Breast epithelium (tissue), 4 donors: ENCODE measurements around the gene SYCN. TPM values are rescaled to one million over a fixed set of nuclear protein-coding genes. Genes with fewer than 3 reads are reported as not detected.

Experiments used
- DNase-seq, 2 donors: peaks; one replicate each; pipeline ENCODE4 v3.0.0-alpha.2; 2019; ENCODE audit warnings: low spot score in 2 of 2
- H3K27ac ChIP-seq, 2 donors: fragments of 200-600 bp; sonication (generic) in 1 of 2; one replicate each; pipeline ENCODE4 v1.5.1; 2016 to 2019; ENCODE audit warnings: mild to moderate bottlenecking in 1 of 2
- H3K27me3 ChIP-seq, 2 donors: fragments of 200-600 bp; sonication (generic) in 1 of 2; one replicate each; pipeline versions ENCODE4 v1.5.1 to v1.6.0; 2017 to 2019; ENCODE audit warnings: control low read depth in 1 of 2, mild to moderate bottlenecking in 1 of 2
- H3K36me3 ChIP-seq: fragments of 200-600 bp; one replicate; pipeline ENCODE4 v1.5.1; 2019
- H3K4me1 ChIP-seq, 2 donors: fragments of 200-600 bp; sonication (generic); one replicate each; pipeline ENCODE4 v1.5.1; 2016 to 2019; ENCODE audit warnings: control low read depth in 1 of 2
- H3K4me3 ChIP-seq, 3 donors: fragments of 200-600 bp; sonication (generic); 1 replicate in 2 of 3; 2 replicates in 1 of 3; pipeline ENCODE4 v1.5.1; 2016 to 2019; ENCODE audit warnings: mild to moderate bottlenecking in 3 of 3, moderate library complexity in 2 of 3
- H3K9me3 ChIP-seq, 2 donors: fragments of 200-600 bp; sonication (generic) in 1 of 2; one replicate each; pipeline ENCODE4 v1.5.1; 2016 to 2019; ENCODE audit warnings: control low read depth in 1 of 2
- POLR2A ChIP-seq: fragments of 450-650 bp; IDR thresholded peaks from one replicate; pipeline ENCODE4 v1.6.1; 2016; ENCODE audit warnings: antibody characterized with exemption, mild to moderate bottlenecking, moderate library complexity
- POLR2AphosphoS5 ChIP-seq, 3 donors: sonication (generic); formaldehyde crosslinking; IDR thresholded peaks; one replicate each; pipeline ENCODE4 v1.6.1; 2017; ENCODE audit warnings: antibody characterized with exemption in 3 of 3
- intact Hi-C: fragments of 100-400 bp; cut with DNase I; formaldehyde crosslinking; loops from one replicate; pipeline ENCODE4 v1.15.1; 2023; ENCODE audit warnings: low total_unique reads
- total RNA-seq, 3 donors: library from RNA; depleted of rRNA; stranded (reverse); fragments of >200 nt; gene quantifications; one replicate each; pipeline ENCODE4 v1.1.0, GENCODE V29; 2016
- TF ChIP-seq, protein P1 (sequence below), 3 donors: fragments of 450-650 bp; IDR thresholded peaks; one replicate each; pipeline ENCODE4 v1.5.1; 2016 to 2017; ENCODE audit warnings: antibody characterized with exemption in 3 of 3, mild to moderate bottlenecking in 3 of 3, moderate library complexity in 3 of 3

The SYCN gene
- total RNA-seq, 3 donors from 2014 or later, result not detected

DNA sequence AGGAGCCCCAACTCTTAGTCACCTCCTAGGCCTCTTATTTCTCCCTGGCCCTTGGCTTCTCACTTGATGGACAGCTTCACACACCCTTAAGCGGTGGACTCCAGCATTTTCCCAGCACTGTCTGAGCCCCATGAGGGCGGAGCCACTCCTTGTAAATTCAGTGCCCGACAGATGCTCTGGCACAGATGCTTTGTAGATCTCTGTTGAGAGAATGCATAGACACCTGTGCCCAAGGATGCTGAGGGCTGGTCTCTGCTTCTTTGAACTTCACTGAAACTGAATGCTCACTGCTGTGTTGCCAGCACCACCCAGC, 3.3 kb downstream of the SYCN start:
- Histone ChIP-seq H3K36me3 (no peaks in the 10 kb centered on the region), H3K27ac (no peak overlapping the region), H3K4me3 (no peak overlapping the region), H3K4me1 (no peaks in the 10 kb centered on the region), H3K27me3 (peaks cover 0 to 74% of the 10 kb centered on the region in 2 donors), H3K9me3 (no peaks in the 10 kb centered on the region)
- intact Hi-C loops, result no loop called here
- TF ChIP-seq, protein P1, sequence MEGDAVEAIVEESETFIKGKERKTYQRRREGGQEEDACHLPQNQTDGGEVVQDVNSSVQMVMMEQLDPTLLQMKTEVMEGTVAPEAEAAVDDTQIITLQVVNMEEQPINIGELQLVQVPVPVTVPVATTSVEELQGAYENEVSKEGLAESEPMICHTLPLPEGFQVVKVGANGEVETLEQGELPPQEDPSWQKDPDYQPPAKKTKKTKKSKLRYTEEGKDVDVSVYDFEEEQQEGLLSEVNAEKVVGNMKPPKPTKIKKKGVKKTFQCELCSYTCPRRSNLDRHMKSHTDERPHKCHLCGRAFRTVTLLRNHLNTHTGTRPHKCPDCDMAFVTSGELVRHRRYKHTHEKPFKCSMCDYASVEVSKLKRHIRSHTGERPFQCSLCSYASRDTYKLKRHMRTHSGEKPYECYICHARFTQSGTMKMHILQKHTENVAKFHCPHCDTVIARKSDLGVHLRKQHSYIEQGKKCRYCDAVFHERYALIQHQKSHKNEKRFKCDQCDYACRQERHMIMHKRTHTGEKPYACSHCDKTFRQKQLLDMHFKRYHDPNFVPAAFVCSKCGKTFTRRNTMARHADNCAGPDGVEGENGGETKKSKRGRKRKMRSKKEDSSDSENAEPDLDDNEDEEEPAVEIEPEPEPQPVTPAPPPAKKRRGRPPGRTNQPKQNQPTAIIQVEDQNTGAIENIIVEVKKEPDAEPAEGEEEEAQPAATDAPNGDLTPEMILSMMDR (IDR thresholded peaks at IDR 0.05), result no peak
- no peak for TF ChIP-seq POLR2A
- TF ChIP-seq POLR2AphosphoS5 (IDR thresholded peaks at IDR 0.05), result no peak
- no peak for DNase-seq

DNA sequence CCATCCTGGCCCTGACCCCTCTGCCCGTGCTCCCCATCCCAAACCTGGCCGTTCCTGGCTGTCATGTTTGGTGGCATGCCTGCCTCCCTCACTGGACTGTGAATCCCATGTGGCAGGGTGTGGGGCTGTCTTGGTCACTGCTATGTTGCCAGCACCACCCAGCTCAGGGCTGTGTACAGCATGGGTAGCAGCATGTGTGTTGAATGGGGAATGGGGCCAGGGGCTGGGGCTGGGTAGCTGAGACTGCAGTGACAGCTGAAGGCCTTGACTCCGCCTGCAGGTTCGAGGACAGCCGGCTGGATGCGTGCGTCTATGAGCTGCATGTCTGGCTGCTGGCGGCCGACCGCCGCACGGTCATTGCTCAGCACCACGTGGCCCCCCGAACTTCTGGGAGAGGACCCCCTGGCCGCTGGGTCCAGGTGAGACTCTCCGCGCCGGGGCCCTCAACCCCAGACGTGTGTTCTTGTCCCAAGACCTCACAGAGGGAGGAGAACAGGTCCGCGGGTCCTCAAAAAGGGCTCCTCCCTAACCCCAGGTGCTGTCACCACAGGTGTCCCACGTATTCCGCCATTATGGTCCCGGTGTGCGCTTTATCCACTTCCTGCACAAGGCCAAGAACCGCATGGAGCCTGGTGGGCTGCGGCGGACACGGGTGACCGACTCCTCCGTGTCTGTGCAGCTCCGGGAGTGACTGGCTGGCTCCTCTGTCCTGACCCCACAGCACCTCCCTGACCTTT, 3.8 kb downstream of the SYCN start:
- no peak for DNase-seq
- no peaks in the 10 kb centered on the region for H3K9me3 ChIP-seq
- intact Hi-C loops, result no loop called here
- no peaks in the 10 kb centered on the region for H3K4me1 ChIP-seq
- no peak overlapping the region for H3K27ac ChIP-seq
- no peak for TF ChIP-seq POLR2A
- TF ChIP-seq, protein P1 (IDR thresholded peaks at IDR 0.05), result no peak
- no peak for TF ChIP-seq POLR2AphosphoS5 (IDR thresholded peaks at IDR 0.05)
- no peak overlapping the region for H3K4me3 ChIP-seq
- no peaks in the 10 kb centered on the region for H3K36me3 ChIP-seq
- H3K27me3 ChIP-seq, result peaks cover 0 to 74% of the 10 kb centered on the region in 2 donors

DNA sequence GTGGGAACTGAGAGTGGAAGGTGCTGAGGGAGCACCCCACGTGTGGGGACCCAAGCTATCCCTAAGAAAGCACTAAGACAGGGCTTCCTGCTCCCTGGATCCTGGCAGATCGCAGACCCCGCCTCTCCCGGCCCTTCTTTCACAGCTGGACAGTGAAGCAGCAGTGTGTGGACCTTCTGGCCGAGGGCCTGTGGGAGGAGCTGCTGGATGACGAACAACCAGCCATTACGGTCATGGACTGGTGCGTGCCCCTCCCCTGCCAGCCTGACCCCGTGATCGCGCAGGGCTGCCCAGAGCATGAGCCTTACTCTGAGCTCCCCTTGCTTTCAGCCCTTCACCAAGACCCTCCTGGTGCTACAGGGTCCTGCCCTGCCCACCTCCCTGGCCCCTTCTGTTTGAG, 5.0 kb downstream of the SYCN start:
- Histone ChIP-seq H3K9me3 (no peaks in the 10 kb centered on the region), H3K36me3 (no peaks in the 10 kb centered on the region), H3K27ac (no peak overlapping the region), H3K27me3 (peaks cover 0 to 65% of the 10 kb centered on the region in 2 donors), H3K4me1 (no peaks in the 10 kb centered on the region), H3K4me3 (no peak overlapping the region)
- TF ChIP-seq POLR2A (no peak), POLR2AphosphoS5 (IDR thresholded peaks at IDR 0.05) (no peak)
- TF ChIP-seq, protein P1 (IDR thresholded peaks at IDR 0.05), result no peak
- intact Hi-C loops, result no loop called here
- DNase-seq, result no peak

DNA sequence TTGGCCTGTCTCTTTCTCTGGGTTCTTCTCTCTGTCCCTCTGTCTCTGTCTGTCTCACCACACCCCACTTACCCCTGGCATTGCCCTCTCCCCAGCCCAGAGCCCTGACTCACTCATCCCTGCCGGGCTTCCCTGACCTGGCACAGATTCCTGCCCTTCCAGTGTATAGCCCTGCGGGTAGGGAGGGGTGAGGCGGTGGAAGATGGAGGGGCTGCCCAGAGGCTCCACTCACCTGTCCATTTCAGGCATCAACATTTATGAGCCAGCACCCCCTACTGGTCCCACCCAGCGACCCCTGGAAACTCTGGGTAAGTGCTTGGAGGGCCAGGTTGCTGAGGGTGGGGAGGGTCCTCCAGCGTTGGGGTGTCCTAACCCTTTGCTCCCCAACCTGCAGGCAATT, 6.3 kb downstream of the SYCN start:
- Histone ChIP-seq H3K9me3 (no peaks in the 10 kb centered on the region), H3K27me3 (peaks cover 0 to 53% of the 10 kb centered on the region in 2 donors), H3K4me3 (no peak overlapping the region), H3K36me3 (no peaks in the 10 kb centered on the region), H3K27ac (no peak overlapping the region), H3K4me1 (no peaks in the 10 kb centered on the region)
- TF ChIP-seq POLR2A (no peak), POLR2AphosphoS5 (IDR thresholded peaks at IDR 0.05) (no peak)
- TF ChIP-seq, protein P1 (IDR thresholded peaks at IDR 0.05), result no peak
- intact Hi-C loops, result no loop called here
- DNase-seq, result no peak

DNA sequence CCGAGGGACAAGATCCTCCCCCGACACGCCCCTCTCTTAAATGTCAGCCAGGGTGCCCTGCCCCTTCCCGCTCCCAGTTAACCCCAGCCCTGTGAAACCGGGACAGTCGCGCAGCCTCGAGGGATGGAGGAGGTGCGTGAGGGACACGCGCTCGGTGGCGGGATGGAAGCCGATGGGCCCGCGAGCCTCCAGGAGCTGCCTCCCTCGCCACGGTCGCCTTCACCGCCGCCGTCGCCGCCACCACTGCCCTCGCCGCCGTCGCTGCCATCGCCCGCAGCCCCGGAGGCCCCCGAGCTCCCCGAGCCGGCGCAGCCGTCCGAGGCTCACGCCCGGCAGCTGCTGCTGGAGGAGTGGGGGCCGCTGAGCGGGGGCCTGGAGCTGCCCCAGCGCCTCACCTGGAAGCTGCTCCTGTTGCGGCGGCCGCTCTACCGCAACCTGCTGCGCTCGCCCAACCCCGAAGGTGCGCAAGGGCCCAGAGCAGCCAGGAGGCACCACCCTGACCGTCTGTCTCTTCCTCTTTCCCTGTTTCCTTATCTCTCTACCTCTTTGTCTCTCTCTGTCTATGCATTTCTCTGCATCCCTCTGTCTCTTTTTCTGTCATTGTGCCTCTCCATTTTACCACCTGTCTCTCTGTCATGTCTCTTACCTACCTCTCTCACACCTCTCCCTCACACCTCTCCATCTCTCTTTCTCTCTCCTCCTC, 7.1 kb downstream of the SYCN start, which contains the start of gene NCCRP1:
TSS of gene NCCRP1 (plus strand) at position 105 of the 703 bp plus-strand sequence. CDS start at position 124, 19 bp downstream.
- Histone ChIP-seq H3K9me3 (no peaks in the 10 kb centered on the region), H3K4me3 (peak within 1 kb of the TSS in 2 of 3 donors; percentile 33 to 50), H3K4me1 (no peaks in the 10 kb centered on the region), H3K36me3 (no peaks in the 10 kb centered on the region), H3K27ac (no peak within 1 kb of the TSS), H3K27me3 (peaks cover 0 to 45% of the 10 kb centered on the region in 2 donors)
- TF ChIP-seq, protein P1 (IDR thresholded peaks at IDR 0.05), result no peak
- TF ChIP-seq POLR2A (no peak), POLR2AphosphoS5 (IDR thresholded peaks at IDR 0.05) (no peak)
- intact Hi-C loops, result no loop called here
- no peak for DNase-seq
